ENCODE measurements around the gene AADAT. TPM values are rescaled to one million over a fixed set of nuclear protein-coding genes. Genes with fewer than 3 reads are reported as not detected.

The AADAT gene
- total and polyA plus RNA-seq, 2 of the 4 experiments (the other 2 are of a cell fraction), result 4.7 to 6.9 TPM

DNA sequence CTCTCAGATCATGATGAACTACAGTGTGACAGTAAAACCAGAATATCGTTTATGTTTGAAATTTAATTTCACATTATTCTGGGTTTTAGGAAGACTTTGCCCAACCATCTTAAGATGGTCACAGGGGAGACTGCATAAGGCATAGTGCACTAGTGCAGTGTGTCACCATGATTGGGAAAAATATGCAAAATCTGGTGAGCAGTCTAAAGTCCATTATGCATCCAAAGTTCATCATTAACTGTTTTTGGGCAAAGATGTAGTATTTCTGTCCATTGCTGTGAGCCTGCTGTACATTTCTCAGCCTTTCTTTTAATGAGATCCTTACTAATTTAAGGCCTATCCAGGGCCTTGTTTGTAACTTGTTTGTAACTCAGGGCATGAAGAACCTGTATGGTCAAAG, 52.3 kb downstream of the AADAT start:
- H2AK5ac ChIP-seq (ENCODE audit: low read depth, low read length), result no peak overlapping the region
- no peak overlapping the region for H3K14ac ChIP-seq (replicated peaks; ENCODE audit: low read depth, low read length)
- in situ Hi-C loops (cut with MboI; ENCODE audit: low sequenced_read_pairs), result no loop called here
- H4K8ac ChIP-seq (ENCODE audit: low read depth in 2 of 2, low read length in 2 of 2), result no peak overlapping the region
- H2BK20ac ChIP-seq (ENCODE audit: low read depth, low read length), result no peak overlapping the region
- H3K4me2 ChIP-seq (ENCODE audit: low read depth, low read length), result no peak overlapping the region
- no peaks in the 10 kb centered on the region for H3K4me1 ChIP-seq (ENCODE audit: control insufficient read depth, insufficient read depth, low read length)
- no peak overlapping the region for H4K5ac ChIP-seq (ENCODE audit: low read depth, low read length)
- dilution Hi-C loops (cut with HindIII; ENCODE audit: low sequenced_read_pairs, unreplicated experiment), result no loop called here
- H3K18ac ChIP-seq (ENCODE audit: low read depth, low read length), result no peak overlapping the region
- no peaks in the 10 kb centered on the region for H3K9me1 ChIP-seq (ENCODE audit: insufficient read depth, low read length)
- H2BK15ac ChIP-seq (ENCODE audit: low read depth, low read length), result no peak overlapping the region
- no TSS peak for BruUV-seq (replicated peaks)
- ChIA-PET POLR2A (ENCODE audit: unreplicated experiment) (no interaction called here), CTCF (no interaction called here)
- TF ChIP-seq USF2 (IDR thresholded peaks at IDR 0.05; ENCODE audit: low read depth, low read length) (no peak), NFE2L2 (IDR thresholded peaks at IDR 0.05; ENCODE audit: low read depth, low read length) (no peak), BHLHE40 (IDR thresholded peaks at IDR 0.05; ENCODE audit: low read depth, low read length) (no peak), MAFK (IDR thresholded peaks at IDR 0.05; ENCODE audit: low read depth, low read length) (no peak), RFX5 (IDR thresholded peaks at IDR 0.05; ENCODE audit: low read depth, low read length) (no peak), MAZ (IDR thresholded peaks at IDR 0.05; ENCODE audit: borderline replicate concordance, low read depth, low read length) (no peak), MXI1 (IDR thresholded peaks at IDR 0.05; ENCODE audit: borderline replicate concordance, low read depth, low read length) (no peak), CHD1 (IDR thresholded peaks at IDR 0.05; ENCODE audit: low read depth, low read length) (no peak), FOS (IDR thresholded peaks at IDR 0.05; ENCODE audit: low read depth, low read length) (no peak), POLR2A (IDR thresholded peaks at IDR 0.05; ENCODE audit: low read depth, low read length) (no peak), CEBPB (IDR thresholded peaks at IDR 0.05; ENCODE audit: low read depth, low read length) (no peak), RCOR1 (IDR thresholded peaks at IDR 0.05; ENCODE audit: insufficient replicate concordance, low read length) (no peak), RAD21 (IDR thresholded peaks at IDR 0.05; ENCODE audit: low read length) (no peak), CTCF (conservative IDR thresholded peaks at IDR 0.05; ENCODE audit: low read depth, low read length) (no peak)
- TF ChIP-seq, protein P1, sequence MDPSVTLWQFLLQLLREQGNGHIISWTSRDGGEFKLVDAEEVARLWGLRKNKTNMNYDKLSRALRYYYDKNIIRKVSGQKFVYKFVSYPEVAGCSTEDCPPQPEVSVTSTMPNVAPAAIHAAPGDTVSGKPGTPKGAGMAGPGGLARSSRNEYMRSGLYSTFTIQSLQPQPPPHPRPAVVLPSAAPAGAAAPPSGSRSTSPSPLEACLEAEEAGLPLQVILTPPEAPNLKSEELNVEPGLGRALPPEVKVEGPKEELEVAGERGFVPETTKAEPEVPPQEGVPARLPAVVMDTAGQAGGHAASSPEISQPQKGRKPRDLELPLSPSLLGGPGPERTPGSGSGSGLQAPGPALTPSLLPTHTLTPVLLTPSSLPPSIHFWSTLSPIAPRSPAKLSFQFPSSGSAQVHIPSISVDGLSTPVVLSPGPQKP (IDR thresholded peaks at IDR 0.05; ENCODE audit: borderline replicate concordance, low read depth, low read length), result no peak
- H3K36me3 ChIP-seq (ENCODE audit: control insufficient read depth, insufficient read depth, low read length), result no peaks in the 10 kb centered on the region
- intact Hi-C loops (cut with micrococcal nuclease), result no loop called here
- no peak overlapping the region for H3K4me3 ChIP-seq (ENCODE audit: insufficient read depth, low read depth, low read length)
- H3K79me1 ChIP-seq (ENCODE audit: low read depth in 1 of 2, low read length in 2 of 2), result no peaks in the 10 kb centered on the region
- no peak overlapping the region for H3K4ac ChIP-seq (ENCODE audit: low read depth, low read length)
- no peak overlapping the region for H2AK9ac ChIP-seq (replicated peaks; ENCODE audit: low read depth, low read length, poor library complexity)
- H2BK5ac ChIP-seq (ENCODE audit: low read depth, low read length, poor library complexity, severe bottlenecking), result no peak overlapping the region
- H3K9ac ChIP-seq (ENCODE audit: low read depth, low read length), result no peak overlapping the region
- DNase-seq (no peak), ATAC-seq (ENCODE audit: low read depth) (no peak)
- no peaks in the 10 kb centered on the region for H3K9me3 ChIP-seq (ENCODE audit: control insufficient read depth, insufficient read depth, low read length)
- peaks cover 8% of the 10 kb centered on the region for H3K27me3 ChIP-seq (ENCODE audit: control insufficient read depth, insufficient read depth, low read length)
- no peak overlapping the region for H4K91ac ChIP-seq (ENCODE audit: insufficient read depth, low read depth, low read length)
- no peak overlapping the region for H2AFZ ChIP-seq (replicated peaks; ENCODE audit: low read length, poor library complexity)
- H3K23ac ChIP-seq (ENCODE audit: low read depth, low read length), result no peak overlapping the region
- no peaks in the 10 kb centered on the region for H4K20me1 ChIP-seq (ENCODE audit: insufficient read depth, low read length)
- H3K56ac ChIP-seq (ENCODE audit: extremely low read depth, insufficient read depth, low read length), result no peak overlapping the region
- no CpG with 5 or more reads among the region's 1 CpG for WGBS, 2 experiments (ENCODE audit: extremely low coverage in 2 of 2, insufficient read length in 1 of 2)
- H3K27ac ChIP-seq (ENCODE audit: insufficient read depth, low read length), result no peak overlapping the region
- no peak overlapping the region for H2BK120ac ChIP-seq (ENCODE audit: low read depth, low read length)

Data from IMR-90 (cell line).